Measurements from ENCODE around the gene FOXC1.

GRCh38 chr6:1584996-1585668 is 24.6 kb upstream of the FOXC1 start:
- TF ChIP-seq CTCF (IDR thresholded peaks at IDR 0.05) = no peak
- no peak for TF ChIP-seq ZFX (IDR thresholded peaks at IDR 0.05; ENCODE audit: borderline replicate concordance)
